ENCODE data around the gene RPS6KA2. TPM values are rescaled to one million over a fixed set of nuclear protein-coding genes. Genes with fewer than 3 reads are reported as not detected.

The RPS6KA2 gene
- total and polyA plus RNA-seq, 4 experiments from 2014 or later, result 1.1 to 10.6 (median 6.6) TPM

DNA sequence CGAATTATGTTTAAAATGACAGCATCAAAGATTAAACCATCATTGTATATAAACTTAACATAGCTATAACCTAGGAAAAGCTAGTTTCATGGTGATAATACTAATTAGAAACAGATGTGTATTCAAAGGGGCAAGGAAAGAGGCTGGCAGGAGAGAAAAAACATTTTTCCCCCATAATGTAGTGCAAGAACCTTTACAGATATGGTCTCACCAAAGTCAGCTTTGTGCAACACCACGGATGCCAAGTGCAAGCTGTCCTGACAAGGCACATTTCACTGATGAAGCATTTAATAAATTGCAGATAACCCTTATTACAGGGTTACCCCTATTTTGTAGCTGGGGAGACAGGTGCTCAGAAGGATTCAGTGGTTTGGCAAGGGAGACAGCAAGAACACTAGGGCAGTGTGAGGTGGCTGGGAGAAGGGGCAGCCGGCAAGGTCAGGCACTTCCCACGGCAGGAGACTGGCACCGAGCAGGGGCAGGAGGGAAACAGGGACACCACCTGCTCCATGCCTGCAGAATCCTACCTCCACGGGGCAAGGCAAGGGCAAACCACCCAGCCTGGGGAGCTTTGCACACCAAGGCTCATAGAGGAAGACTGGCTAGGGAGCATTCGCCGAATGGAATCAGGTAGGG, 6.5 kb downstream of the RPS6KA2 start:
- H3K36me3 ChIP-seq (ENCODE audit: insufficient read depth, low read length), result no peaks in the 10 kb centered on the region
- DNase-seq, result no peak
- intact Hi-C loops (cut with micrococcal nuclease), result no loop called here

GRCh38 chr6:166619912-166620311, 7.1 kb downstream of the RPS6KA2 start:
- peaks cover 0 to 5% of the 10 kb centered on the region in 2 donors for H3K36me3 Mint-ChIP-seq
- Histone ChIP-seq H3K27ac (ENCODE audit: low read depth, low read length) (no peak overlapping the region), H3K9me3 (ENCODE audit: control insufficient read depth in 1 of 2, low read length in 2 of 2) (no peaks in the 10 kb centered on the region), H3K4me1 (ENCODE audit: insufficient read depth, low read length) (no peaks in the 10 kb centered on the region), H3K4me3 (ENCODE audit: low read length in 2 of 2) (no peak overlapping the region), H3K36me3 (ENCODE audit: insufficient read depth, low read length) (no peaks in the 10 kb centered on the region), H3K27me3 (ENCODE audit: insufficient read depth, low read length) (no peaks in the 10 kb centered on the region)
- intact Hi-C loops (cut with micrococcal nuclease), result no loop called here
- no peaks in the 10 kb centered on the region for H3K4me1 Mint-ChIP-seq
- no peak overlapping the region for H3K27ac Mint-ChIP-seq
- no peak overlapping the region for H3K4me3 Mint-ChIP-seq
- ChIA-PET POLR2A (ENCODE audit: partially characterized antibody) (no interaction called here), CTCF (ENCODE audit: partially characterized antibody) (no interaction called here)
- H3K27me3 Mint-ChIP-seq, result peaks cover 2 to 22% of the 10 kb centered on the region in 2 donors
- no peaks in the 10 kb centered on the region for H3K9me3 Mint-ChIP-seq
- no peak for DNase-seq

More for the DNA sequence above, 6.5 kb downstream of the RPS6KA2 start:
- Mint-ChIP-seq H3K27me3 (peaks cover 4 to 26% of the 10 kb centered on the region in 2 donors), H3K36me3 (peaks cover 0 to 5% of the 10 kb centered on the region in 2 donors), H3K4me3 (no peak overlapping the region), H3K27ac (no peak overlapping the region), H3K9me3 (no peaks in the 10 kb centered on the region), H3K4me1 (peaks cover 0 to under 1% (median under 1%) of the 10 kb centered on the region in 4 donors)
- Histone ChIP-seq H3K9me3 (ENCODE audit: control insufficient read depth in 1 of 2, low read length in 2 of 2) (no peaks in the 10 kb centered on the region), H3K27ac (ENCODE audit: low read depth, low read length) (no peak overlapping the region), H3K27me3 (ENCODE audit: insufficient read depth, low read length) (peaks cover under 1% of the 10 kb centered on the region), H3K4me1 (ENCODE audit: insufficient read depth, low read length) (no peaks in the 10 kb centered on the region), H3K4me3 (ENCODE audit: low read length in 2 of 2) (no peak overlapping the region)
- ChIA-PET CTCF (ENCODE audit: partially characterized antibody) (interaction anchor here (1.6 kb wide), 1 partner anchor 185 kb away, joined by 3 read pairs; no protein-coding TSS in a partner anchor), POLR2A (ENCODE audit: partially characterized antibody) (no interaction called here)

GRCh38 chr6:166618866-166619761, 7.9 kb downstream of the RPS6KA2 start:
- no peak overlapping the region for H3K4me3 Mint-ChIP-seq
- no peaks in the 10 kb centered on the region for H3K4me1 ChIP-seq (ENCODE audit: insufficient read depth, low read length)
- peaks cover 2 to 19% of the 10 kb centered on the region in 2 donors for H3K27me3 Mint-ChIP-seq
- H3K9me3 Mint-ChIP-seq, result no peaks in the 10 kb centered on the region
- no peak overlapping the region for H3K4me3 ChIP-seq (ENCODE audit: low read length in 2 of 2)
- no peaks in the 10 kb centered on the region for H3K9me3 ChIP-seq (ENCODE audit: control insufficient read depth in 1 of 2, low read length in 2 of 2)
- ChIA-PET CTCF (ENCODE audit: partially characterized antibody) (no interaction called here), POLR2A (ENCODE audit: partially characterized antibody) (no interaction called here)
- no peaks in the 10 kb centered on the region for H3K36me3 ChIP-seq (ENCODE audit: insufficient read depth, low read length)
- H3K27me3 ChIP-seq (ENCODE audit: insufficient read depth, low read length), result no peaks in the 10 kb centered on the region
- intact Hi-C loops (cut with micrococcal nuclease), result no loop called here
- H3K36me3 Mint-ChIP-seq, result peaks cover 0 to 5% of the 10 kb centered on the region in 2 donors
- H3K4me1 Mint-ChIP-seq, result no peaks in the 10 kb centered on the region
- peak overlapping the region in 1 of 7 donors; percentile 60 for H3K27ac Mint-ChIP-seq
- H3K27ac ChIP-seq (ENCODE audit: low read depth, low read length), result no peak overlapping the region
- no peak for DNase-seq

DNA sequence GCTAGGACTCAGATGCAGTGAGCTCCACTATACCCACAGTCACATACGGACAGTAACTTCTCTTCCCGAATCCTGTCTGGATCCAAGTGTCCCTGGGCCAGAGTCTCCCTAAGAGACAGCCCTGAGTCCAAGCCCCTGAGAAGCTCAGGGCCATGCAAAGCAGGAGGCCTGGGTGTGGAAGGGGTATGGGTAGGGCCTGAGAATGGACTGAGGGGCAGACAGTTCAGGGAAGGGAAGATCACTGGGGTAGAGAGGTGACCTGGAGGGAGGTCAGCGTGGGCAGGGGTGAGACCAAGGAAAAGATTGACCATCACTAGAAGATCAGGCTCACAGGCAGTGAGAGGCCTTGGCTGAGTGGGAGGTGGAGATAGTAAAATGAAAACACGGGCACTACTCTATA, 8.8 kb downstream of the RPS6KA2 start:
- peaks cover 0 to 5% of the 10 kb centered on the region in 2 donors for H3K36me3 Mint-ChIP-seq
- intact Hi-C loops (cut with micrococcal nuclease), result no loop called here
- no peaks in the 10 kb centered on the region for H3K9me3 Mint-ChIP-seq
- H3K27me3 ChIP-seq (ENCODE audit: insufficient read depth, low read length), result no peaks in the 10 kb centered on the region
- H3K27me3 Mint-ChIP-seq, result peaks cover 2 to 16% of the 10 kb centered on the region in 2 donors
- H3K9me3 ChIP-seq (ENCODE audit: control insufficient read depth in 1 of 2, low read length in 2 of 2), result no peaks in the 10 kb centered on the region
- H3K27ac ChIP-seq (ENCODE audit: low read depth, low read length), result no peak overlapping the region
- CTCF ChIA-PET (ENCODE audit: partially characterized antibody), result no interaction called here
- H3K36me3 ChIP-seq (ENCODE audit: insufficient read depth, low read length), result no peaks in the 10 kb centered on the region
- no peak overlapping the region for H3K4me3 ChIP-seq (ENCODE audit: low read length in 2 of 2)
- H3K4me1 Mint-ChIP-seq, result peaks cover 0 to 1% (median 0%) of the 10 kb centered on the region in 4 donors
- no peak for DNase-seq
- no peak overlapping the region for H3K4me3 Mint-ChIP-seq
- POLR2A ChIA-PET (ENCODE audit: partially characterized antibody), result no interaction called here
- H3K4me1 ChIP-seq (ENCODE audit: insufficient read depth, low read length), result no peaks in the 10 kb centered on the region
- H3K27ac Mint-ChIP-seq, result no peak overlapping the region

- Mint-ChIP-seq H3K4me1 (peaks cover 0 to 1% (median 0%) of the 10 kb centered on the region in 4 donors), H3K27me3 (peaks cover 2 to 8% of the 10 kb centered on the region in 2 donors), H3K9me3 (no peaks in the 10 kb centered on the region), H3K36me3 (peaks cover 0 to 5% of the 10 kb centered on the region in 2 donors), H3K4me3 (no peak overlapping the region), H3K27ac (no peak overlapping the region)
- H3K4me3 ChIP-seq (ENCODE audit: low read length in 2 of 2), result no peak overlapping the region
- no peaks in the 10 kb centered on the region for H3K36me3 ChIP-seq (ENCODE audit: insufficient read depth, low read length)
- H3K27ac ChIP-seq (ENCODE audit: low read depth, low read length), result no peak overlapping the region
- no peaks in the 10 kb centered on the region for H3K4me1 ChIP-seq (ENCODE audit: insufficient read depth, low read length)
- no peaks in the 10 kb centered on the region for H3K9me3 ChIP-seq (ENCODE audit: control insufficient read depth in 1 of 2, low read length in 2 of 2)
- no peak for DNase-seq
- POLR2A ChIA-PET (ENCODE audit: partially characterized antibody), result no interaction called here
- no peaks in the 10 kb centered on the region for H3K27me3 ChIP-seq (ENCODE audit: insufficient read depth, low read length)
- CTCF ChIA-PET (ENCODE audit: partially characterized antibody), result no interaction called here
- intact Hi-C loops (cut with micrococcal nuclease), result no loop called here
Observed at GRCh38 chr6:166617359-166617758, 9.7 kb downstream of the RPS6KA2 start.

DNA sequence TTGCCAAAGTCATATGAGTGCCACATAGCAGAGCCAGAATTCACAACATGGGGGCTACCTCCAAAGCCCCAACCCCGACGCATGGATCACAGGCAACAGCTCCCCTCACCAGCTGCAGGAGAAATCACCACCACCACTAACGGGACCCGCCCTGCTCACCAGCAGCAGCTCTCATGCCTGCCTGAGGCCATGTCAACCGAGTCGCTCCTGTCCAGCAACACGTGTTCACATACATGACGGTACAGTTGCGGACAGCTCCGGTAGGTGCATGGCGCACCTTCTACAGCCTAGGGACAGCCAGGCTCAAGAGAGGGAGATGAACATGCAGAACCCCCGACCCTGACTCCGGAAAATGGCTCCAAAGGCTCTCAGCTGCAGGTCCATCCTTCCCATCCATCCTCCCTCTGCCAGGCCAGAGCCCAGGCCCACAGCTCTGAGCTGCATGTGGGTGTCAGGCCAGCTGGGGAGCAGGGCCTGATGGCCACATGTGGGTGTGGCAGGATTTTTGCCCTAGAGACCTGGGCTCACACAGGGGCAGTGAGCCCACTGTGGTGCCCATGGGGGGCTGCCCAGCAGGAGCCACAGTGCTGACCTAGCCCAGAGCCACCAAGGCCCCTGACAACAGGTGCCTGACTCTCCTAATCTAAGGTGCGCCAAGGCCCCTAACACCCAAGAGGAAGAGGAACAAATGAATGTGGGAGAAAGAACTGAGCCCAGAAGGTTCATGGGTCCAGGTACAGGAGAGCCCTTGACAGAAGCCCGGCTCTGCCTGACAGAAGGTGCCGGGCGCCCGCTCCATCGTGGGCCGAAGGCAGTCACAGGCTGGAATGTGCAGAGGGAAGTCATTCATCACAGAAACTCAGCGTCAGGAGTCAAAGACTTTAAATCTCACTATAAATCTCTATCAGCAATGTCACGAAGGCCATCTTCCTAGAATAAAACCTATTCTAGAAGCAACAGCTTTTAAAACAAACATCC, 10.5 kb downstream of the RPS6KA2 start:
- ChIA-PET CTCF (ENCODE audit: partially characterized antibody) (no interaction called here), POLR2A (ENCODE audit: partially characterized antibody) (no interaction called here)
- Mint-ChIP-seq H3K4me3 (no peak overlapping the region), H3K27me3 (peaks cover 0 to 4% of the 10 kb centered on the region in 2 donors), H3K36me3 (peaks cover 0 to 5% of the 10 kb centered on the region in 2 donors), H3K27ac (no peak overlapping the region), H3K4me1 (peaks cover 0 to 1% (median 0%) of the 10 kb centered on the region in 4 donors), H3K9me3 (no peaks in the 10 kb centered on the region)
- Histone ChIP-seq H3K27ac (ENCODE audit: low read depth, low read length) (no peak overlapping the region), H3K4me3 (ENCODE audit: low read length in 2 of 2) (no peak overlapping the region), H3K36me3 (ENCODE audit: insufficient read depth, low read length) (no peaks in the 10 kb centered on the region), H3K9me3 (ENCODE audit: control insufficient read depth in 1 of 2, low read length in 2 of 2) (no peaks in the 10 kb centered on the region), H3K27me3 (ENCODE audit: insufficient read depth, low read length) (no peaks in the 10 kb centered on the region), H3K4me1 (ENCODE audit: insufficient read depth, low read length) (no peaks in the 10 kb centered on the region)
- intact Hi-C loops (cut with micrococcal nuclease), result no loop called here
- no peak for DNase-seq

Data from CD4-positive, alpha-beta memory T cell (primary cell).